PC-9 (cell line): ENCODE data around the gene MGAT1. TPM values are rescaled to one million over a fixed set of nuclear protein-coding genes. Genes with fewer than 3 reads are reported as not detected.
"Not testable (repeated sequence)": the region's sequence is repeated elsewhere in the genome, so short reads cannot be mapped to it uniquely, and the experiment has no call there.

Experiments used
- BruUV-seq: library from RNA; stranded (reverse); fragments of 400-500 nt; replicated peaks from 2 replicates; lab custom pipeline; 2021; lab: Mats Ljungman, UMichigan
- CTCF ChIA-PET: fragments of 300-600 bp; sonication (Branson Sonifier 250); formaldehyde crosslinking; loops from one replicate; lab custom pipeline; 2022; ENCODE audit warnings: antibody characterized with exemption; lab: Charles Lee
- POLR2A ChIA-PET: fragments of 300-600 bp; sonication (Branson Sonifier 250); formaldehyde crosslinking; loops from one replicate; lab custom pipeline; 2022; ENCODE audit warnings: antibody characterized with exemption; ENCODE audit not compliant: unreplicated experiment; lab: Charles Lee
- DNase-seq, 2 experiments: peaks; one replicate each; pipeline versions ENCODE4 v3.0.0 to v3.0.0-alpha.2; 2015 to 2022; ENCODE audit warnings: mixed read lengths in 1 of 2
- H2AFZ ChIP-seq: fragments of 200-600 bp; sonication (generic); 2 replicates; pipeline ENCODE4 v1.8.1; 2017; ENCODE audit warnings: antibody characterized with exemption
- H3F3A ChIP-seq: fragments of 200-600 bp; sonication (generic); 2 replicates; pipeline ENCODE4 v1.8.1; 2017; ENCODE audit warnings: antibody characterized with exemption, mild to moderate bottlenecking, low read depth; ENCODE audit not compliant: insufficient read depth
- H3K27ac ChIP-seq: fragments of 200-600 bp; sonication (generic); 2 replicates; pipeline ENCODE4 v1.6.1; 2016; ENCODE audit warnings: mixed run types
- H3K27me3 ChIP-seq: fragments of 200-600 bp; sonication (generic); 2 replicates; pipeline ENCODE4 v1.6.1; 2016; ENCODE audit warnings: low read depth, mixed run types; ENCODE audit not compliant: insufficient read depth
- H3K36me3 ChIP-seq: fragments of 200-600 bp; sonication (generic); 2 replicates; pipeline ENCODE4 v1.6.1; 2016; ENCODE audit warnings: low read depth, mixed run types
- H3K4me1 ChIP-seq: fragments of 200-600 bp; sonication (generic); replicated peaks from 2 replicates; pipeline ENCODE4 v1.6.1; 2016; ENCODE audit warnings: mixed run types; ENCODE audit not compliant: insufficient read depth
- H3K4me2 ChIP-seq: fragments of 200-600 bp; sonication (generic); 2 replicates; pipeline ENCODE4 v1.6.1; 2017; ENCODE audit warnings: mixed run types
- H3K4me3 ChIP-seq: fragments of 200-600 bp; sonication (generic); 2 replicates; pipeline ENCODE4 v1.6.1; 2016; ENCODE audit warnings: mixed run types
- H3K79me2 ChIP-seq: fragments of 200-600 bp; sonication (generic); 2 replicates; pipeline ENCODE4 v1.6.1; 2017; ENCODE audit warnings: low read depth, mixed run types
- H3K9me2 ChIP-seq: fragments of 200-600 bp; sonication (generic); 2 replicates; pipeline ENCODE4 v1.8.1; 2017; ENCODE audit warnings: mild to moderate bottlenecking; ENCODE audit not compliant: insufficient read depth
- H3K9me3 ChIP-seq: fragments of 200-600 bp; sonication (generic); 2 replicates; pipeline ENCODE4 v1.8.1; 2016; ENCODE audit warnings: low read depth; ENCODE audit not compliant: insufficient read depth
- H4K20me1 ChIP-seq: fragments of 200-600 bp; sonication (generic); 2 replicates; pipeline ENCODE4 v1.8.1; 2017; ENCODE audit not compliant: insufficient read depth
- CTCF ChIP-seq: fragments of 200-600 bp; sonication (generic); conservative IDR thresholded peaks from 2 replicates; pipeline ENCODE4 v1.6.1; 2017; ENCODE audit warnings: mixed run types, antibody characterized with exemption, mild to moderate bottlenecking, moderate library complexity
- EZH2 ChIP-seq: fragments of 200-600 bp; sonication (generic); IDR thresholded peaks from 2 replicates; pipeline ENCODE4 v1.8.0; 2017; ENCODE audit warnings: antibody characterized with exemption, low read depth
- intact Hi-C: fragments of 100-400 bp; cut with micrococcal nuclease; formaldehyde crosslinking; loops from one replicate; pipeline ENCODE4 v1.10.0; 2022; ENCODE audit not compliant: unreplicated experiment
- total RNA-seq: library from RNA; stranded (reverse); gene quantifications from 2 replicates; pipeline ENCODE4 v1.2.3, GENCODE V29; 2021

Gene MGAT1
- total RNA-seq, 1 experiment from 2014 or later = 103 TPM

GRCh38 chr5:180790020-180790419 is 12.6 kb downstream of the MGAT1 start:
- Histone ChIP-seq H4K20me1 (peaks cover 13% of the 10 kb centered on the region), H2AFZ (no peak overlapping the region), H3K4me1 (peaks cover 16% of the 10 kb centered on the region), H3F3A (peaks cover 14% of the 10 kb centered on the region; the same call in 1 of the 2 replicates), H3K27ac (no peak overlapping the region), H3K27me3 (no peaks in the 10 kb centered on the region), H3K36me3 (no peaks in the 10 kb centered on the region; the same call in 1 of the 2 replicates), H3K9me2 (no peaks in the 10 kb centered on the region), H3K4me3 (no peak overlapping the region), H3K4me2 (no peak overlapping the region), H3K79me2 (peaks cover 14% of the 10 kb centered on the region), H3K9me3 (no peaks in the 10 kb centered on the region)
- intact Hi-C loops = no loop called here
- CTCF ChIA-PET = no interaction called here
- POLR2A ChIA-PET = no interaction called here
- TF ChIP-seq CTCF = no peak
- no peak for TF ChIP-seq EZH2
- no peak for DNase-seq
- no TSS peak for BruUV-seq

- H3K9me3 ChIP-seq, H2AFZ ChIP-seq, H3K27me3 ChIP-seq, H3K79me2 ChIP-seq, H3K9me2 ChIP-seq, DNase-seq, H3K36me3 ChIP-seq, CTCF ChIA-PET, H3K27ac ChIP-seq, intact Hi-C loops, POLR2A ChIA-PET, H3K4me3 ChIP-seq, BruUV-seq, H4K20me1 ChIP-seq, H3K4me2 ChIP-seq: not testable (repeated sequence)
- Histone ChIP-seq H3K4me1 (peaks cover 16% of the 10 kb centered on the region), H3F3A (peaks cover 18% of the 10 kb centered on the region; the same call in 1 of the 2 replicates)
These were observed 13.8 kb downstream of the MGAT1 start for GRCh38 chr5:180788651-180789410.

GRCh38 chr5:180787711-180788431 is 14.7 kb downstream of the MGAT1 start:
- intact Hi-C loops = no loop called here
- Histone ChIP-seq H3K9me2 (no peaks in the 10 kb centered on the region), H3K27me3 (no peaks in the 10 kb centered on the region), H3K79me2 (peaks cover 6% of the 10 kb centered on the region; the same call in 1 of the 2 replicates), H3K4me1 (peaks cover 16% of the 10 kb centered on the region), H3F3A (peaks cover 18% of the 10 kb centered on the region; the same call in 1 of the 2 replicates), H3K36me3 (no peaks in the 10 kb centered on the region; the same call in 1 of the 2 replicates), H3K4me2 (no peak overlapping the region), H3K4me3 (no peak overlapping the region), H2AFZ (no peak overlapping the region), H4K20me1 (peaks cover under 1% of the 10 kb centered on the region), H3K9me3 (no peaks in the 10 kb centered on the region), H3K27ac (no peak overlapping the region)
- TF ChIP-seq EZH2 (no peak), CTCF (no peak)
- no peak for DNase-seq
- ChIA-PET POLR2A (no interaction called here), CTCF (no interaction called here)
- BruUV-seq = no TSS peak
